GM12878 (cell line): ENCODE measurements around the gene TRRAP. TPM values are rescaled to one million over a fixed set of nuclear protein-coding genes. Genes with fewer than 3 reads are reported as not detected.

Experiments
- ATAC-seq: fragments of 200-7000 bp; cut with Tn5 transposase; 3 replicates; pipeline ENCODE4 v1.9.1; 2020; ENCODE audit warnings: mild to moderate bottlenecking, moderate library complexity
- BruUV-seq: library from RNA; stranded (reverse); fragments of 400-500 nt; replicated peaks from 2 replicates; lab custom pipeline; 2021; lab: Mats Ljungman, UMichigan
- CTCF ChIA-PET: fragments of 300-600 bp; sonication (Branson Sonifier 250); formaldehyde crosslinking; extraction: SDS; loops from one replicate; lab custom pipeline; 2021; ENCODE audit warnings: inconsistent platforms; lab: Yijun Ruan, JAX
- POLR2A ChIA-PET: fragments of 350-600 bp; formaldehyde crosslinking; extraction: SDS; loops from one replicate; lab custom pipeline; 2021; ENCODE audit warnings: inconsistent platforms; lab: Charles Lee
- RAD21 ChIA-PET: fragments of 300-600 bp; sonication (Branson Sonifier 250); formaldehyde crosslinking; loops from one replicate; lab custom pipeline; 2023; ENCODE audit warnings: antibody characterized with exemption; ENCODE audit not compliant: unreplicated experiment; lab: Charles Lee
- SMC1A ChIA-PET: fragments of 300-600 bp; sonication (Branson Sonifier 250); formaldehyde crosslinking; loops from one replicate; lab custom pipeline; 2023; ENCODE audit not compliant: unreplicated experiment, uncharacterized antibody; lab: Charles Lee
- DNase-seq: peaks from one replicate; pipeline ENCODE4 v3.0.0-alpha.2; 2011; ENCODE audit warnings: low read depth, low spot score
- FAIRE-seq: peaks from 3 replicates; lab custom pipeline; 2011; peaks lifted over from hg19 to GRCh38; lab: Jason Lieb, UNC
- H2AFZ ChIP-seq: 2 replicates; pipeline ENCODE4 v1.6.0; 2011; ENCODE audit warnings: low read depth, low read length, control low read depth; ENCODE audit not compliant: control insufficient read depth
- H3K27ac ChIP-seq: 2 replicates; pipeline ENCODE4 v1.5.1; 2011; ENCODE audit warnings: control low read depth; ENCODE audit not compliant: control insufficient read depth, insufficient read depth
- H3K27me3 ChIP-seq, 2 experiments: replicated peaks in 1 of 2; 2 replicates each; pipeline versions ENCODE4 v1.6.0 to v1.6.1; 2011; ENCODE audit warnings: low read length in 1 of 2; ENCODE audit not compliant: control insufficient read depth in 2 of 2, insufficient read depth in 2 of 2
- H3K36me3 ChIP-seq, 2 experiments: 2 replicates each; pipeline ENCODE4 v1.5.1; 2011; ENCODE audit warnings: low read length in 1 of 2; ENCODE audit not compliant: control insufficient read depth in 2 of 2, insufficient read depth in 2 of 2
- H3K4me1 ChIP-seq: 2 replicates; pipeline ENCODE4 v1.6.1; 2011; ENCODE audit warnings: mild to moderate bottlenecking, low read length, moderate library complexity, mixed read lengths; ENCODE audit not compliant: control insufficient read depth, insufficient read depth
- H3K4me2 ChIP-seq: 2 replicates; pipeline ENCODE4 v1.6.0; 2011; ENCODE audit warnings: control low read depth; ENCODE audit not compliant: control insufficient read depth, insufficient read depth
- H3K4me3 ChIP-seq: fragments of 200-600 bp; sonication (generic); 2 replicates; pipeline ENCODE4 v1.5.1; 2016
- H3K79me2 ChIP-seq: 2 replicates; pipeline ENCODE4 v1.6.0; 2011; ENCODE audit warnings: low read length; ENCODE audit not compliant: control insufficient read depth, insufficient read depth
- H3K9ac ChIP-seq: 2 replicates; pipeline ENCODE4 v1.8.0; 2011; ENCODE audit warnings: low read length, control low read depth, mixed read lengths; ENCODE audit not compliant: control insufficient read depth, insufficient read depth
- H3K9me3 ChIP-seq: replicated peaks from 3 replicates; pipeline ENCODE4 v1.5.1; 2011; ENCODE audit warnings: mild to moderate bottlenecking, low read length; ENCODE audit not compliant: control insufficient read depth, insufficient read depth
- H4K20me1 ChIP-seq: 2 replicates; pipeline ENCODE4 v1.6.0; 2011; ENCODE audit not compliant: control insufficient read depth, insufficient read depth
- EP300 ChIP-seq, 2 experiments: fragments of 150-350 bp in 1 of 2; IDR thresholded peaks; 2 replicates each; pipeline ENCODE4 v1.6.1; 2011 to 2012; ENCODE audit warnings: low read depth in 2 of 2, low read length in 2 of 2, borderline replicate concordance in 1 of 2, improper control_type of control experiment in 1 of 2, inconsistent platforms in 1 of 2; ENCODE audit not compliant: control insufficient read depth in 1 of 2
- IRF3 ChIP-seq: fragments of 450-650 bp; IDR thresholded peaks from 2 replicates; pipeline ENCODE4 v1.6.1; 2014; ENCODE audit warnings: mild to moderate bottlenecking
- LARP7 ChIP-seq: fragments of 450-650 bp; IDR thresholded peaks from 2 replicates; pipeline ENCODE4 v1.6.1; 2017; ENCODE audit warnings: mild to moderate bottlenecking
- NFYA ChIP-seq: IDR thresholded peaks from 2 replicates; pipeline ENCODE4 v1.6.1; 2011; ENCODE audit warnings: low read depth, mild to moderate bottlenecking, low read length, improper control_type of control experiment, borderline replicate concordance
- NR2C2 ChIP-seq: IDR thresholded peaks from 2 replicates; pipeline ENCODE4 v1.6.1; 2011; ENCODE audit warnings: borderline replicate concordance, low read depth; ENCODE audit not compliant: control insufficient read depth, insufficient read length
- PBX3 ChIP-seq: IDR thresholded peaks from 2 replicates; pipeline ENCODE4 v1.6.1; 2011; ENCODE audit warnings: mild to moderate bottlenecking, low read depth, low read length, moderate library complexity; ENCODE audit not compliant: insufficient replicate concordance
- POLR2A ChIP-seq: IDR thresholded peaks from 2 replicates; pipeline ENCODE4 v1.6.1; 2011; ENCODE audit warnings: low read depth, mild to moderate bottlenecking, low read length
- TCF12 ChIP-seq: IDR thresholded peaks from 2 replicates; pipeline ENCODE4 v1.6.1; 2011; ENCODE audit warnings: low read depth, mild to moderate bottlenecking, low read length
- ZSCAN29 ChIP-seq: fragments of 450-650 bp; IDR thresholded peaks from 2 replicates; pipeline ENCODE4 v1.6.1; 2017; ENCODE audit warnings: mild to moderate bottlenecking, moderate library complexity
- WGBS: methylation state at CpG from one replicate; pipeline ENCODE4 v1.1.6; 2016; ENCODE audit warnings: low lambda C conversion rate; ENCODE audit not compliant: insufficient replicate concordance, insufficient coverage; ENCODE audit errors: missing lambda C conversion rate; 5-methylcytosine and 5-hydroxymethylcytosine counted together
- in situ Hi-C: fragments of 300-500 bp; cut with MboI; formaldehyde crosslinking; loops from 9 replicates; pipeline ENCODE4 v1.14.3; 2018; ENCODE audit warnings: mixed read lengths
- intact Hi-C: fragments of 100-400 bp; cut with micrococcal nuclease; formaldehyde crosslinking; loops from one replicate; pipeline ENCODE4 v1.14.2; 2022; ENCODE audit not compliant: unreplicated experiment
- polyA plus RNA-seq, 11 experiments: library from polyadenylated mRNA; depleted of rRNA in 4 of 11; unstranded in 6 of 11; stranded (reverse) in 5 of 11; fragments of >200 nt; fragmentation: Nextera tagmentation in 4 of 11; fragmentation: Illumina TruSeq in 1 of 11; extraction: Ambion mirVana in 4 of 11; extraction: Trizol in 1 of 11; gene quantifications; 1 replicate in 1 of 11; 2 replicates in 10 of 11; pipeline versions ENCODE4 v1.2.1 to v1.2.3, GENCODE V29; 2011 to 2016; ENCODE audit warnings: inconsistent platforms in 2 of 11, missing spikeins in 2 of 11, low read depth in 1 of 11
- total RNA-seq, 4 experiments: library from RNA; depleted of rRNA in 3 of 4; stranded (reverse); fragments of >200 nt in 3 of 4; fragmentation: Illumina TruSeq in 1 of 4; extraction: Trizol in 1 of 4; gene quantifications; 2 replicates each; pipeline versions ENCODE4 v1.2.1 to v1.2.3, GENCODE V29; 2013 to 2021
- TF ChIP-seq, protein P1 (sequence below): IDR thresholded peaks from 2 replicates; pipeline ENCODE4 v1.6.1; 2011; ENCODE audit warnings: borderline replicate concordance, low read depth, mild to moderate bottlenecking, moderate library complexity, mixed read lengths, low read length; ENCODE audit not compliant: insufficient read depth; ENCODE audit errors: extremely low read length
- TF ChIP-seq, protein P2 (sequence below): IDR thresholded peaks from 2 replicates; pipeline ENCODE4 v1.6.1; 2012; ENCODE audit warnings: improper control_type of control experiment, low read depth, low read length; ENCODE audit not compliant: insufficient replicate concordance

Gene TRRAP
- total and polyA plus RNA-seq, 10 of the 15 experiments (the other 5 are each of a cell fraction or from before 2014, with no cell fraction given), result 1.1 to 39.3 (median 8.5) TPM

- Histone ChIP-seq H3K79me2 (no peaks in the 10 kb centered on the region), H3K27me3 (no peaks in the 10 kb centered on the region), H3K27ac (no peak overlapping the region), H2AFZ (no peak overlapping the region), H4K20me1 (no peaks in the 10 kb centered on the region), H3K9ac (no peak overlapping the region), H3K4me1 (no peaks in the 10 kb centered on the region), H3K9me3 (no peaks in the 10 kb centered on the region), H3K4me2 (no peak overlapping the region), H3K36me3 (peaks cover 4 to 19% of the 10 kb centered on the region in 2 experiments), H3K4me3 (no peak overlapping the region)
- WGBS, result 92% methylated on average over 26 of the region's 27 CpGs
- no peak for ATAC-seq
- ChIA-PET CTCF (no interaction called here), POLR2A (no interaction called here), SMC1A (no interaction called here), RAD21 (no interaction called here)
- DNase-seq, result no peak
- FAIRE-seq, result no peak
- intact Hi-C loops (no loop called here), in situ Hi-C loops (no loop called here)
- no peak for TF ChIP-seq LARP7
- TF ChIP-seq EP300 (IDR thresholded peaks at IDR 0.05; ENCODE audit: borderline replicate concordance in 1 of 2, control insufficient read depth in 1 of 2, low read depth in 2 of 2, low read length in 2 of 2), result no peak
- TF ChIP-seq POLR2A, result no peak
- TF ChIP-seq NFYA, result no peak
- no peak for TF ChIP-seq NR2C2
- TF ChIP-seq IRF3, result no peak
- TF ChIP-seq PBX3, result no peak
- TF ChIP-seq, protein P1, sequence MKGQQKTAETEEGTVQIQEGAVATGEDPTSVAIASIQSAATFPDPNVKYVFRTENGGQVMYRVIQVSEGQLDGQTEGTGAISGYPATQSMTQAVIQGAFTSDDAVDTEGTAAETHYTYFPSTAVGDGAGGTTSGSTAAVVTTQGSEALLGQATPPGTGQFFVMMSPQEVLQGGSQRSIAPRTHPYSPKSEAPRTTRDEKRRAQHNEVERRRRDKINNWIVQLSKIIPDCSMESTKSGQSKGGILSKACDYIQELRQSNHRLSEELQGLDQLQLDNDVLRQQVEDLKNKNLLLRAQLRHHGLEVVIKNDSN, result no peak
- TF ChIP-seq ZSCAN29, result no peak
- TF ChIP-seq TCF12, result no peak
- TF ChIP-seq, protein P2, sequence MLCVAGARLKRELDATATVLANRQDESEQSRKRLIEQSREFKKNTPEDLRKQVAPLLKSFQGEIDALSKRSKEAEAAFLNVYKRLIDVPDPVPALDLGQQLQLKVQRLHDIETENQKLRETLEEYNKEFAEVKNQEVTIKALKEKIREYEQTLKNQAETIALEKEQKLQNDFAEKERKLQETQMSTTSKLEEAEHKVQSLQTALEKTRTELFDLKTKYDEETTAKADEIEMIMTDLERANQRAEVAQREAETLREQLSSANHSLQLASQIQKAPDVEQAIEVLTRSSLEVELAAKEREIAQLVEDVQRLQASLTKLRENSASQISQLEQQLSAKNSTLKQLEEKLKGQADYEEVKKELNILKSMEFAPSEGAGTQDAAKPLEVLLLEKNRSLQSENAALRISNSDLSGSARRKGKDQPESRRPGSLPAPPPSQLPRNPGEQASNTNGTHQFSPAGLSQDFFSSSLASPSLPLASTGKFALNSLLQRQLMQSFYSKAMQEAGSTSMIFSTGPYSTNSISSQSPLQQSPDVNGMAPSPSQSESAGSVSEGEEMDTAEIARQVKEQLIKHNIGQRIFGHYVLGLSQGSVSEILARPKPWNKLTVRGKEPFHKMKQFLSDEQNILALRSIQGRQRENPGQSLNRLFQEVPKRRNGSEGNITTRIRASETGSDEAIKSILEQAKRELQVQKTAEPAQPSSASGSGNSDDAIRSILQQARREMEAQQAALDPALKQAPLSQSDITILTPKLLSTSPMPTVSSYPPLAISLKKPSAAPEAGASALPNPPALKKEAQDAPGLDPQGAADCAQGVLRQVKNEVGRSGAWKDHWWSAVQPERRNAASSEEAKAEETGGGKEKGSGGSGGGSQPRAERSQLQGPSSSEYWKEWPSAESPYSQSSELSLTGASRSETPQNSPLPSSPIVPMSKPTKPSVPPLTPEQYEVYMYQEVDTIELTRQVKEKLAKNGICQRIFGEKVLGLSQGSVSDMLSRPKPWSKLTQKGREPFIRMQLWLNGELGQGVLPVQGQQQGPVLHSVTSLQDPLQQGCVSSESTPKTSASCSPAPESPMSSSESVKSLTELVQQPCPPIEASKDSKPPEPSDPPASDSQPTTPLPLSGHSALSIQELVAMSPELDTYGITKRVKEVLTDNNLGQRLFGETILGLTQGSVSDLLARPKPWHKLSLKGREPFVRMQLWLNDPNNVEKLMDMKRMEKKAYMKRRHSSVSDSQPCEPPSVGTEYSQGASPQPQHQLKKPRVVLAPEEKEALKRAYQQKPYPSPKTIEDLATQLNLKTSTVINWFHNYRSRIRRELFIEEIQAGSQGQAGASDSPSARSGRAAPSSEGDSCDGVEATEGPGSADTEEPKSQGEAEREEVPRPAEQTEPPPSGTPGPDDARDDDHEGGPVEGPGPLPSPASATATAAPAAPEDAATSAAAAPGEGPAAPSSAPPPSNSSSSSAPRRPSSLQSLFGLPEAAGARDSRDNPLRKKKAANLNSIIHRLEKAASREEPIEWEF, result no peak
- no TSS peak for BruUV-seq
Observed at GRCh38 chr7:99028261-99028973, 150.1 kb downstream of the TRRAP start.
